Muscle of leg (tissue), 11 donors: ENCODE data around the gene CTSA. TPM values are rescaled to one million over a fixed set of nuclear protein-coding genes. Genes with fewer than 3 reads are reported as not detected.

ENCODE experiments used
- DNase-seq: peaks from one replicate; pipeline ENCODE4 v3.0.0; 2013
- H3K27ac ChIP-seq: one replicate; pipeline ENCODE4 v1.5.1; 2013; ENCODE audit warnings: mild to moderate bottlenecking, low read length, control low read depth
- H3K27me3 ChIP-seq: one replicate; pipeline ENCODE4 v1.6.1; 2013; ENCODE audit warnings: low read length; ENCODE audit not compliant: control insufficient read depth, insufficient read depth
- H3K36me3 ChIP-seq: one replicate; pipeline ENCODE4 v1.6.1; 2013; ENCODE audit warnings: low read length; ENCODE audit not compliant: control insufficient read depth, insufficient read depth
- H3K4me1 ChIP-seq: one replicate; pipeline ENCODE4 v1.6.1; 2013; ENCODE audit warnings: low read length; ENCODE audit not compliant: control insufficient read depth, insufficient read depth
- H3K4me3 ChIP-seq: one replicate; pipeline ENCODE4 v1.5.1; 2013; ENCODE audit warnings: low read length, control low read depth
- H3K9me3 ChIP-seq: replicated peaks from 2 replicates; pipeline ENCODE4 v1.6.1; 2013; ENCODE audit warnings: low read depth, low read length; ENCODE audit not compliant: control insufficient read depth
- WGBS: methylation state at CpG from one replicate; pipeline ENCODE4 v1.1.5; 2013; ENCODE audit warnings: missing lambda C conversion rate; ENCODE audit not compliant: insufficient coverage; 5-methylcytosine and 5-hydroxymethylcytosine counted together
- polyA plus RNA-seq, 8 donors: library from polyadenylated mRNA; unstranded; fragments of 120-200 nt; gene quantifications; one replicate each; pipeline versions ENCODE4 v1.2.1 to v1.2.3, GENCODE V29; 2013; ENCODE audit warnings: inconsistent platforms in 1 of 8, low replicate concordance in 1 of 8; ENCODE audit not compliant: insufficient read length in 8 of 8, insufficient read depth in 1 of 8
- total RNA-seq: library from RNA; stranded (reverse); fragments of 120-200 nt; gene quantifications from one replicate; pipeline ENCODE4 v1.2.4, GENCODE V29; 2013

The CTSA gene
- total and polyA plus RNA-seq, 9 donors = 38.9 to 97.4 (median 66.5) TPM

DNA sequence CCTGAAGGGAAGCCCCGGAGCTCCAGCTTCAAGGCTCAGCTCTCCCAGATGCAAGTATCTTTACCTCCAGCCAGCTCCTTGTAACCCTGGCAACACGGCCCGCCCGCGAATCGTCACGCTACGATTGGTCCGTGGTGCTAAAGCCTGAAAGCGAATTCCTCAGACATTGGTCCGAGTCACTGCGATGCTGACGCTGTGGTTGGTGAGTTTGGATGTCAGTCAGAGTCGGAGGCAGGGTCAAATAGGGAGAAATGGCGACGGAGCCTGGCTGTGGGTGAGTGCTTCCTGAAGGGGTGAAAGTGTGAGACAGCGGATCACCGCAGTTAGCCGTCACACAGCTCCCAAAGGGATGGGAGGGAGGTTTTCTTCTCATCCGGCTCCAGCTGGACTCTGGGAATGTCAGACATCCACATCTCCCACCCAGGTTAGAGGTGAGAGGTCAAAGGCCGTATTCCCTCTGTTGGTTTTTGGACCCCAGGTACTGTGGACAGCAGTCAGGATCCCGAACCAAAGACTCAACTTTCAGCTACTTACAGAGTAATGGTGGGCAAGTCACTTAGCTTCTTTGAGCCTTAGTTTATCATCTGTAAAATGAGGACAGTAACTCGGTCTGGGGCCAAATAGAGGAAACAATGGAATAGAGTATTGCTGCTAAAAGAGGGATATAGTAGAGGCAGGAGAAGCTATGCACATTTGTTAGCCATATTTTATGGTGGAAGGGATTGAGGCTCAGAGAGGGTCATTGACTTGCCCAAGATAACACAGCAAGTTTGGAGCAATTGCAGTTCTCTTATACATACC lies 9.9 kb upstream of the CTSA start, which contains the start of gene ZSWIM1:
TSS of gene ZSWIM1 (plus strand) at position 240 of the 801 bp plus-strand sequence. CDS start 1,366 bp downstream, outside the sequence.
- Histone ChIP-seq H3K9me3 (no peaks in the 10 kb centered on the region), H3K27me3 (no peaks in the 10 kb centered on the region), H3K4me1 (peaks cover 6% of the 10 kb centered on the region), H3K36me3 (peaks cover 46% of the 10 kb centered on the region), H3K27ac (peak within 1 kb of the TSS; percentile 88), H3K4me3 (peak within 1 kb of the TSS; percentile 75)
- under 1% methylated on average over 17 of the region's 23 CpGs for WGBS
- peak; percentile 100 for DNase-seq

DNA sequence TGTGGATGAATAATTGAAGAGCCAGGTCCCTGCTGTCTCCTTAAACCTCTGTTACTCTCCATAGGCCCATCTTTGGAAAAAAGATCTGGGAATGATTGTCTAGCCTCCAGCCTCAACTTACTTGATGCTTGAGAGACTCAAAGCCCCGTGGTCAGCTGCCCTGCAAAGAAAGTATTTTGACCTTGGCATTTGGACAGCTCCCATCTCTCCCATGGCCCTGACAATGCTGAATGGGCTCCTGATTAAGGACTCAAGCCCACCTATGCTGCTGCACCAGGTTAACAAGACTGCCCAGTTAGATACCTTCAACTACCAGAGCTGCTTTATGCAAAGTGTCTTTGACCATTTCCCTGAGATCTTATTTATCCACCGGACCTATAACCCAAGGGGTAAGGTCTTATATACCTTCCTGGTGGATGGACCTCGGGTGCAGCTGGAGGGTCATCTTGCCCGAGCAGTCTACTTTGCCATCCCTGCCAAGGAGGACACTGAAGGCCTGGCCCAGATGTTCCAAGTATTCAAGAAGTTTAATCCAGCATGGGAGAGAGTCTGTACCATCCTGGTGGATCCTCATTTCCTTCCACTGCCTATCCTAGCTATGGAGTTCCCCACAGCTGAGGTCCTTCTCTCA lies 8.6 kb upstream of the CTSA start:
- Histone ChIP-seq H3K27ac (no peak overlapping the region), H3K4me1 (peaks cover 11% of the 10 kb centered on the region), H3K9me3 (no peaks in the 10 kb centered on the region), H3K27me3 (no peaks in the 10 kb centered on the region), H3K36me3 (peaks cover 47% of the 10 kb centered on the region), H3K4me3 (no peak overlapping the region)
- WGBS = 97% methylated on average over 4 of the region's 4 CpGs
- no peak for DNase-seq

DNA sequence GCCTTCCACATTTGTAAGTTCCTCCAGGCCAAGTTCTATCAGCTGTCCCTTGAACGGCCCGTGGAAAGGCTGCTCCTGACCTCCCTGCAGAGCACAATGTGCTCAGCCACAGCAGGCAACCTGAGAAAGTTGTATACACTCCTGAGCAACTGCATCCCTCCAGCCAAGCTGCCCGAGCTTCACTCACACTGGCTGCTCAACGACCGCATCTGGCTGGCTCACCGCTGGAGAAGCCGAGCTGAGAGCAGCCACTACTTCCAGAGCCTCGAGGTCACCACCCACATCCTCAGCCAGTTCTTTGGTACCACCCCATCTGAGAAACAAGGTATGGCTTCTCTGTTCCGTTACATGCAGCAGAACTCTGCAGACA lies 8.1 kb upstream of the CTSA start:
- no peak overlapping the region for H3K27ac ChIP-seq
- peaks cover 11% of the 10 kb centered on the region for H3K4me1 ChIP-seq
- no peak for DNase-seq
- no peak overlapping the region for H3K4me3 ChIP-seq
- H3K36me3 ChIP-seq = peaks cover 42% of the 10 kb centered on the region
- 85% methylated on average over 9 of the region's 9 CpGs for WGBS
- no peaks in the 10 kb centered on the region for H3K9me3 ChIP-seq
- H3K27me3 ChIP-seq = no peaks in the 10 kb centered on the region

DNA sequence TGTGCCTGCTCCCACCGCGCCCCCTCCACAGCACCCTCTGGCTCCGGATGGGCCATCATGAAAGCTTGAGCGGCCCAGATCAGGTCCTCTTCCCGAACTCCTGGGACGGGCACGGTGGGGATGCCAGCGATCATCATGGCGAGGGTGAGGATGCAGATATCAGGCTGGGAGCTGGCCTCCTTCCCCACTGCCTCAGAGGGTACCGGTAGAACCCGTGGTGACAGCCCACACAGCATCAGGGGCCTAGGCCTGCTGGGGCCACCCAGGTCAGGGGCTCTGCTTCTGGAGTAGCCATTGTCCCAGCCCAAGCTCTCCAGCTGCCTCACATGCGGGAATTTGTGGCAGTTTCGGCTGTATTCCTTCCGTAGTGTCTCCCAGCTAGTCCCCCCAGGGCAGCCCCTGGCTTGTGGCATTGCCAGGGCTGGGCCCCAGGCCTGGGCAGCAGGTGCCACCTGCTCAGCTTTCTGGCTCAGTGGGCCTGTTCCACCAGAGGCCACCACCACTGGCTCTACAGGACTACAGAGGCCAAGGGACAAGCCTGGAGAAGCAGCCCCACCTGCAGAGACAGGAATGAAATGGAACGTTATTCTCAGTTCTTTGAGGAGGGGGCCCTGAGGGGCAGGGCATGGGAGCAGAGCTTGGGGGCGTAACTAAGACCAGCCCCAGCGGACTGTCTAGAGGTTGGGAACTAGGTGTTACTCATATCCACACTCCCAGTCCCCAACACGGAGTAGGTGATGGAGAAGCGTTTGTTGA lies 4.4 kb upstream of the CTSA start:
- 90% methylated on average over 14 of the region's 19 CpGs for WGBS
- no peak for DNase-seq
- no peak overlapping the region for H3K27ac ChIP-seq
- no peaks in the 10 kb centered on the region for H3K9me3 ChIP-seq
- H3K4me1 ChIP-seq = peaks cover 26% of the 10 kb centered on the region
- H3K27me3 ChIP-seq = no peaks in the 10 kb centered on the region
- no peak overlapping the region for H3K4me3 ChIP-seq
- peaks cover 49% of the 10 kb centered on the region for H3K36me3 ChIP-seq

DNA sequence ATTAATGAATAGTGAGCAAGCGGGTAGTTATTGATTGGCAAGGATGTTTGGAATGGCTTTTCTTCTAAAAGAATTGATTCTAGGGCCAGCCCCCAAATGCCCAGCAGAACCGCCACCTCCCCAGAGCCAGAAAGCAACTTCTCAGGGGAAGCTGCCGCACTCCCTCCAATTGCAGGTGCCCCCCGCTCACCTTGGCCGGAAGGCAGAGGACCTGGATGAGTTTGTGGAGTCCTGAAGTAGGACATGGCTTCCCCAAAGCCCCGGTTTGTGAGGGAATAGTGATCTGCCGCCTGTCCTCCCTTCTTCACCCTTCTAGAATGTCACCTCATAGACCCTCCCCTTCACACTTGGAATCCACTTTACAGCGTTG lies 3.8 kb upstream of the CTSA start, which contains the start of gene SPATA25:
TSS of gene SPATA25 (minus strand) at position 277 of the 370 bp plus-strand sequence. CDS start at position 245, 32 bp downstream.
- no peaks in the 10 kb centered on the region for H3K27me3 ChIP-seq
- no peak within 1 kb of the TSS for H3K27ac ChIP-seq
- H3K4me3 ChIP-seq = no peak within 1 kb of the TSS
- DNase-seq = no peak
- no CpG with 5 or more reads among the region's 8 CpGs for WGBS
- no peaks in the 10 kb centered on the region for H3K9me3 ChIP-seq
- peaks cover 31% of the 10 kb centered on the region for H3K4me1 ChIP-seq
- H3K36me3 ChIP-seq = peaks cover 48% of the 10 kb centered on the region

DNA sequence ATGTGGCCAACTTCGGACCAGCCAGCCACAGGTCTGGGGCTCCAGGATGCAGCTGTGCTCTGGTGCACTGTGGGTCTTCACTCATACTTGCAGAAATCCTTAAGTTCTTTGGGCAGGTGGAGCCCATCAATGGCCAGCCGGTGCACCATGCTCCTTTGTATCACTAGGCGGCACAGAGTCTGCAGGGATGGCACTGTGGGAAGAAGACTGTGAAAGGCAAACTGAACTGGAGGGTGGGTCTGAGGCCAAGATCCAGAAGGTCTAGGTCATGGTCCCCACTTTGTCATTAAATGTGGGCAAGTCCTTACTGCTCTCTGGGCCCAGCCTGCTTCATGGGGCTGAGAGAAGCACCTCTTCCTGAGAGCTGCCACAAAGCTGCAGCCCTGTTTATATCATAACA lies 2.5 kb upstream of the CTSA start:
- no peak overlapping the region for H3K4me3 ChIP-seq
- H3K27me3 ChIP-seq = no peaks in the 10 kb centered on the region
- no peak overlapping the region for H3K27ac ChIP-seq
- H3K9me3 ChIP-seq = no peaks in the 10 kb centered on the region
- no peak for DNase-seq
- WGBS = 94% methylated on average over 2 of the region's 3 CpGs
- H3K4me1 ChIP-seq = peaks cover 31% of the 10 kb centered on the region
- peaks cover 47% of the 10 kb centered on the region for H3K36me3 ChIP-seq

DNA sequence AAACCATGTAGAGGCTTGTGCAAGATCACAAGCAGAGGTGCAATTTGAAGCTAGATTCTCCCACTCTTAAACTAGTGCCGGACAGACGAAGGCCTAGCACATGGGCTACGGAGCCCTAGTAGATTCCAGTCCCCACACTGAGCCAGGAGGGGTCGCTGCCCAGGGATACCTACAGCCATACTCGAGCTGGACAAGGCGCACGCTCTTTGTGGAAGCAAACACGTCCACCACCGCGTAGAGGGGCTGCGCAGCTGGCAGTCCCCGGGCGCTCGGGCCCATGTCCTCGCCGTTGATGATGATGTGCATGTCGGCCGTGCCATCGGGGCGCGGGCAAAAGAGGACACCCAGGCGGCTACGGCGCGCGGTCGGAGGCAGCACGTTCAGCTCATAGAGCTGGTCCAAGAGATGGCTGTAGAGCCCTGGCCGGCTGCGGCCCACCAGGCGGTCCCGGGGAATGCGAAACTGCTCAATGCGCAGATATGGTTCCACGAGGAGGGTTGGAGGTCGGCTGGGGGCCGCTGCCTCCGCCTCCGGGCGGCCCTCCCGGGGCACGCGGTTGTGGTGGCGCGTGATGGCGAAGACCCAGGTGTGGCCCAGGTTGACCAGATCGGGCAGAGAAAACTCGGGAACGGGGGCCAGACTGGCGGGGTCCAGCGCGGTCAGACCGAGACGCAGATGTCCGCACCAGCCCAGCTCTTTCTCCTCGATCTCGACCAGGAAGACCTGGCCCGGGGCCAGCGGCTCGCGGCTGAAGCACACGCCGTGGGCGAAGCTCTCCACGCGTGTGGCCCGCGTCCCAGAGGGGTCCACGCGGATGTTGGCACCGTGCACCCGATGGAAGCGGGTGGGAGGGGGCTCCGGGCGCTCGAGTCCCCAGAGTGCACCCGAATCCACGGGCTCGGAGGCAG lies 804 bp upstream of the CTSA start:
- Histone ChIP-seq H3K4me1 (peaks cover 28% of the 10 kb centered on the region), H3K27ac (peak overlapping the region; percentile 94), H3K36me3 (peaks cover 52% of the 10 kb centered on the region), H3K9me3 (no peaks in the 10 kb centered on the region), H3K27me3 (no peaks in the 10 kb centered on the region), H3K4me3 (peak overlapping the region; percentile 90)
- WGBS = under 1% methylated on average over 79 of the region's 79 CpGs
- DNase-seq = peak; percentile 93

DNA sequence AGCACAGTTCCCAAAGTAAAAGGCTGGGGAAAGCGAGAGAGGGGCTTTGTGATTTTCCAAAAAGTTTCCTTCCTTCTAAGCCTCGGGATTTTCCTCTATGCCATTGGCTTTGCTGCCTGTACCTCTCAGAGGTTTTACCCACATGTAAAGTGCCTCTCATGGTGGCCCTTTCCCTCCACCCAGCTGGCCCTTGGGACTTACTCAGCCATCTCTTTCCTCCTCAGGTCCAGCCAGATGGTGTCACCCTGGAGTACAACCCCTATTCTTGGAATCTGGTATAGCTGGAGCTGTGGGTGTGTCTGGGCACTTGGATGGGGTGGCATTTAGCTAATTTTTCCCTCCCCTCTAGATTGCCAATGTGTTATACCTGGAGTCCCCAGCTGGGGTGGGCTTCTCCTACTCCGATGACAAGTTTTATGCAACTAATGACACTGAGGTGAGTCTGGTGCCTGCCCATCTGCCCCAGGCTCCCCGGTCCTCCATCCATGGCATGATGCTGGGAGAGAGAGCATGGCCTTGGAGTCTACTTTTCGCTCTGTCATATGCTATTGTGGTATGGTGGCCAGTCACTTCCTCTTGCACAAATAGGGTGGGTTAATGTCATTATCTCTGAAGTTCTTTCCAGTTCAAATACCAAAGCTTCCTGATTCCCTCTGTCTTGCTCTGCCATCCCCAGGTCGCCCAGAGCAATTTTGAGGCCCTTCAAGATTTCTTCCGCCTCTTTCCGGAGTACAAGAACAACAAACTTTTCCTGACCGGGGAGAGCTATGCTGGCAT lies 1.1 kb downstream of the CTSA start:
- Histone ChIP-seq H3K4me3 (peak overlapping the region; percentile 90), H3K4me1 (peaks cover 23% of the 10 kb centered on the region), H3K27me3 (no peaks in the 10 kb centered on the region), H3K36me3 (peaks cover 57% of the 10 kb centered on the region), H3K9me3 (no peaks in the 10 kb centered on the region), H3K27ac (no peak overlapping the region)
- WGBS = 85% methylated on average over 4 of the region's 9 CpGs
- no peak for DNase-seq
